ENCODE data around the gene GJA8. TPM values are rescaled to one million over a fixed set of nuclear protein-coding genes. Genes with fewer than 3 reads are reported as not detected.

GJA8 gene
- total and polyA plus RNA-seq, 4 donors: not detected

- Histone ChIP-seq H3K27ac (ENCODE audit: low read depth in 1 of 2, low read length in 2 of 2) (no peak overlapping the region), H3K27me3 (ENCODE audit: control insufficient read depth in 4 of 4, insufficient read depth in 4 of 4, low read length in 3 of 4) (no peaks in the 10 kb centered on the region), H3K4me3 (ENCODE audit: low read depth in 1 of 3, low read length in 3 of 3) (no peak overlapping the region), H3K36me3 (ENCODE audit: control insufficient read depth in 4 of 4, insufficient read depth in 3 of 4, low read depth in 1 of 4, low read length in 3 of 4) (no peaks in the 10 kb centered on the region), H3K4me1 (ENCODE audit: control insufficient read depth in 4 of 4, insufficient read depth in 4 of 4, low read length in 3 of 4) (peaks cover 0 to 13% (median 11%) of the 10 kb centered on the region in 4 donors), H3K9ac (ENCODE audit: low read depth in 1 of 2, low read length in 2 of 2) (no peak overlapping the region), H3K9me3 (ENCODE audit: control insufficient read depth in 4 of 4, low read length in 3 of 4) (no peaks in the 10 kb centered on the region)
- no peak for TF ChIP-seq RAD21 (IDR thresholded peaks at IDR 0.05)
- no peak for TF ChIP-seq TAF1 (conservative IDR thresholded peaks at IDR 0.05)
- TF ChIP-seq YY1 (IDR thresholded peaks at IDR 0.05): no peak
- TF ChIP-seq HNF4A (conservative IDR thresholded peaks at IDR 0.05): no peak
- TF ChIP-seq NR2F2 (IDR thresholded peaks at IDR 0.05): no peak
- TF ChIP-seq SP1 (IDR thresholded peaks at IDR 0.05): no peak
- no peak for TF ChIP-seq EGR1 (IDR thresholded peaks at IDR 0.05; ENCODE audit: low read depth in 2 of 2)
- no peak for TF ChIP-seq REST (IDR thresholded peaks at IDR 0.05)
- TF ChIP-seq FOXA1 (IDR thresholded peaks at IDR 0.05): no peak
- no peak for DNase-seq (ENCODE audit: low spot score)
- WGBS: 80% methylated on average over 4 of the region's 4 CpGs
Measured at GRCh38 chr1:147897789-147898188, 4.8 kb upstream of the GJA8 start.

DNA sequence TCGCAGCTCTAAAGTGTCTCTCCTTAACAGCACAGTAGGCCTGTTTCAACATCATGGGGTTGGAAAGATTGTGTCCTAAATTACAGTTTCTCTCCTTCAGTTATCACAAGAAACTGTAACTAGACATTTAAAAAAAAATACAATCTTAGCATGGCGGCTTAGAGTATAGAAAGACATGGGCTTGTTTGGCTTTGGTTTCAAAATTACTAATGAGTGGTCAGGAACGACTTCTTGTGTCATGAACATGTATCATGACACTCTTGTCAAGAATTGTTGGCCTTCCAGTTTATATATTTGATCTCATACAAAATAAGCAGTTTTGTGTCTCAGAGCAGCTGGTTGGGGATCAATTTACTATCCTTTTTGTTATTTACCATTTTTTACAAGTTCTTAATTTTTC lies 2.1 kb downstream of the GJA8 start:
- TF ChIP-seq JUND (IDR thresholded peaks at IDR 0.05) (no peak), SP1 (IDR thresholded peaks at IDR 0.05) (no peak), FOXA1 (IDR thresholded peaks at IDR 0.05) (no peak), RXRA (IDR thresholded peaks at IDR 0.05) (no peak)
- no peak for DNase-seq (ENCODE audit: low spot score)
- 82% methylated on average over 3 of the region's 3 CpGs for WGBS

DNA sequence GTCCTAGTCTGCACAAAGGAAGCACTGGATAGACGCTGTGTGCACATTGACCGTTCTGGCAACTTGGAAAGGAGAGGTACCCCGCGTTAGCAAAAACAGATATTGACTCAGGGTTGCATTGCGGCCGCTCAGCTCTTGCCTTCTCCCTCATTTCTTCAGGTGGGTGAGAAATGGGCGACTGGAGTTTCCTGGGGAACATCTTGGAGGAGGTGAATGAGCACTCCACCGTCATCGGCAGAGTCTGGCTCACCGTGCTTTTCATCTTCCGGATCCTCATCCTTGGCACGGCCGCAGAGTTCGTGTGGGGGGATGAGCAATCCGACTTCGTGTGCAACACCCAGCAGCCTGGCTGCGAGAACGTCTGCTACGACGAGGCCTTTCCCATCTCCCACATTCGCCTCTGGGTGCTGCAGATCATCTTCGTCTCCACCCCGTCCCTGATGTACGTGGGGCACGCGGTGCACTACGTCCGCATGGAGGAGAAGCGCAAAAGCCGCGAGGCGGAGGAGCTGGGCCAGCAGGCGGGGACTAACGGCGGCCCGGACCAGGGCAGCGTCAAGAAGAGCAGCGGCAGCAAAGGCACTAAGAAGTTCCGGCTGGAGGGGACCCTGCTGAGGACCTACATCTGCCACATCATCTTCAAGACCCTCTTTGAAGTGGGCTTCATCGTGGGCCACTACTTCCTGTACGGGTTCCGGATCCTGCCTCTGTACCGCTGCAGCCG lies 5.4 kb downstream of the GJA8 start:
- Histone ChIP-seq H3K9ac (ENCODE audit: low read depth in 1 of 2, low read length in 2 of 2) (no peak overlapping the region), H3K9me3 (ENCODE audit: control insufficient read depth in 4 of 4, low read length in 3 of 4) (no peaks in the 10 kb centered on the region), H3K27me3 (ENCODE audit: control insufficient read depth in 4 of 4, insufficient read depth in 4 of 4, low read length in 3 of 4) (no peaks in the 10 kb centered on the region), H3K36me3 (ENCODE audit: control insufficient read depth in 4 of 4, insufficient read depth in 3 of 4, low read depth in 1 of 4, low read length in 3 of 4) (no peaks in the 10 kb centered on the region), H3K4me3 (ENCODE audit: low read depth in 1 of 3, low read length in 3 of 3) (no peak overlapping the region), H3K4me1 (ENCODE audit: control insufficient read depth in 4 of 4, insufficient read depth in 4 of 4, low read length in 3 of 4) (no peaks in the 10 kb centered on the region), H3K27ac (ENCODE audit: low read depth in 1 of 2, low read length in 2 of 2) (no peak overlapping the region)
- no peak for DNase-seq (ENCODE audit: low spot score)
- 95% methylated on average over 44 of the region's 44 CpGs for WGBS
- no peak for TF ChIP-seq YY1 (IDR thresholded peaks at IDR 0.05)
- no peak for TF ChIP-seq ATF3 (IDR thresholded peaks at IDR 0.05)
- TF ChIP-seq RAD21 (IDR thresholded peaks at IDR 0.05): no peak
- no peak for TF ChIP-seq FOXA1 (IDR thresholded peaks at IDR 0.05)
- no peak for TF ChIP-seq JUND (IDR thresholded peaks at IDR 0.05)
- TF ChIP-seq SP1 (IDR thresholded peaks at IDR 0.05): no peak
- TF ChIP-seq, protein P1, sequence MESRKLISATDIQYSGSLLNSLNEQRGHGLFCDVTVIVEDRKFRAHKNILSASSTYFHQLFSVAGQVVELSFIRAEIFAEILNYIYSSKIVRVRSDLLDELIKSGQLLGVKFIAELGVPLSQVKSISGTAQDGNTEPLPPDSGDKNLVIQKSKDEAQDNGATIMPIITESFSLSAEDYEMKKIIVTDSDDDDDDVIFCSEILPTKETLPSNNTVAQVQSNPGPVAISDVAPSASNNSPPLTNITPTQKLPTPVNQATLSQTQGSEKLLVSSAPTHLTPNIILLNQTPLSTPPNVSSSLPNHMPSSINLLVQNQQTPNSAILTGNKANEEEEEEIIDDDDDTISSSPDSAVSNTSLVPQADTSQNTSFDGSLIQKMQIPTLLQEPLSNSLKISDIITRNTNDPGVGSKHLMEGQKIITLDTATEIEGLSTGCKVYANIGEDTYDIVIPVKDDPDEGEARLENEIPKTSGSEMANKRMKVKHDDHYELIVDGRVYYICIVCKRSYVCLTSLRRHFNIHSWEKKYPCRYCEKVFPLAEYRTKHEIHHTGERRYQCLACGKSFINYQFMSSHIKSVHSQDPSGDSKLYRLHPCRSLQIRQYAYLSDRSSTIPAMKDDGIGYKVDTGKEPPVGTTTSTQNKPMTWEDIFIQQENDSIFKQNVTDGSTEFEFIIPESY (IDR thresholded peaks at IDR 0.05): no peak
- TF ChIP-seq HNF4G (IDR thresholded peaks at IDR 0.05): no peak

More for the DNA sequence above, 2.1 kb downstream of the GJA8 start:
- H3K9me3 ChIP-seq (ENCODE audit: control insufficient read depth in 4 of 4, low read length in 3 of 4): no peaks in the 10 kb centered on the region
- H3K4me1 ChIP-seq (ENCODE audit: control insufficient read depth in 4 of 4, insufficient read depth in 4 of 4, low read length in 3 of 4): no peaks in the 10 kb centered on the region
- no peak overlapping the region for H3K4me3 ChIP-seq (ENCODE audit: low read depth in 1 of 3, low read length in 3 of 3)
- no peak overlapping the region for H3K27ac ChIP-seq (ENCODE audit: low read depth in 1 of 2, low read length in 2 of 2)
- no peaks in the 10 kb centered on the region for H3K27me3 ChIP-seq (ENCODE audit: control insufficient read depth in 4 of 4, insufficient read depth in 4 of 4, low read length in 3 of 4)
- no peaks in the 10 kb centered on the region for H3K36me3 ChIP-seq (ENCODE audit: control insufficient read depth in 4 of 4, insufficient read depth in 3 of 4, low read depth in 1 of 4, low read length in 3 of 4)
- H3K9ac ChIP-seq (ENCODE audit: low read depth in 1 of 2, low read length in 2 of 2): no peak overlapping the region
